Endothelial cell (in vitro differentiated cells): ENCODE data around the gene TMIGD1. TPM values are rescaled to one million over a fixed set of nuclear protein-coding genes. Genes with fewer than 3 reads are reported as not detected.
"Not testable (repeated sequence)": the region's sequence is repeated elsewhere in the genome, so short reads cannot be mapped to it uniquely, and the experiment has no call there.

Source experiments
- DNase-seq: peaks from one replicate; pipeline ENCODE4 v3.0.0; 2021; ENCODE audit warnings: low spot score
- H3K27ac Mint-ChIP-seq: one replicate; pipeline ENCODE4 v1.8.0; 2021; ENCODE audit warnings: mixed read lengths, inconsistent platforms; ENCODE audit not compliant: unreplicated experiment
- H3K27me3 Mint-ChIP-seq: one replicate; pipeline ENCODE4 v1.8.0; 2021; ENCODE audit warnings: mild to moderate bottlenecking, moderate library complexity, mixed read lengths, inconsistent platforms; ENCODE audit not compliant: unreplicated experiment
- H3K36me3 Mint-ChIP-seq: one replicate; pipeline ENCODE4 v1.8.0; 2021; ENCODE audit warnings: mild to moderate bottlenecking, low read depth, mixed read lengths, inconsistent platforms; ENCODE audit not compliant: unreplicated experiment
- H3K4me1 Mint-ChIP-seq: one replicate; pipeline ENCODE4 v1.8.0; 2021; ENCODE audit warnings: mild to moderate bottlenecking, mixed read lengths, inconsistent platforms; ENCODE audit not compliant: unreplicated experiment
- H3K4me3 Mint-ChIP-seq: one replicate; pipeline ENCODE4 v1.8.0; 2021; ENCODE audit warnings: mild to moderate bottlenecking, mixed read lengths, inconsistent platforms; ENCODE audit not compliant: unreplicated experiment
- H3K9me3 Mint-ChIP-seq: one replicate; pipeline ENCODE4 v1.8.0; 2021; ENCODE audit warnings: mixed read lengths, inconsistent platforms; ENCODE audit not compliant: unreplicated experiment
- CTCF ChIP-seq: fragments of 200-600 bp; sonication (generic); IDR thresholded peaks from one replicate; pipeline ENCODE4 v1.5.0; 2021; ENCODE audit warnings: antibody characterized with exemption; ENCODE audit not compliant: unreplicated experiment
- total RNA-seq: library from RNA; stranded (reverse); fragmentation: NEBNext Ultra II Directional; extraction: Animal tissue kit (Norgen Biotek cat#: 25700); gene quantifications from one replicate; pipeline ENCODE4 v1.2.1, GENCODE V29; 2021; ENCODE audit not compliant: unreplicated experiment

Gene TMIGD1
- total RNA-seq, 1 donor from 2014 or later = not detected

GRCh38 chr17:30344283-30345088 lies 10.6 kb upstream of the TMIGD1 start:
- Mint-ChIP-seq H3K4me1 (peaks cover 52% of the 10 kb centered on the region), H3K9me3 (no peaks in the 10 kb centered on the region), H3K27ac (peak overlapping the region; percentile 92), H3K36me3 (no peaks in the 10 kb centered on the region), H3K4me3 (no peak overlapping the region), H3K27me3 (no peaks in the 10 kb centered on the region)
- no peak for TF ChIP-seq CTCF
- DNase-seq = peak; percentile 27

GRCh38 chr17:30343796-30344195 lies 9.9 kb upstream of the TMIGD1 start:
- no peaks in the 10 kb centered on the region for H3K36me3 Mint-ChIP-seq
- no peak overlapping the region for H3K27ac Mint-ChIP-seq
- no peak for TF ChIP-seq CTCF
- H3K4me1 Mint-ChIP-seq = peaks cover 55% of the 10 kb centered on the region
- no peaks in the 10 kb centered on the region for H3K9me3 Mint-ChIP-seq
- H3K27me3 Mint-ChIP-seq = no peaks in the 10 kb centered on the region
- H3K4me3 Mint-ChIP-seq = no peak overlapping the region
- no peak for DNase-seq

GRCh38 chr17:30343244-30343643 lies 9.4 kb upstream of the TMIGD1 start:
- not testable (repeated sequence) for H3K27me3 Mint-ChIP-seq

GRCh38 chr17:30341703-30342249 lies 7.9 kb upstream of the TMIGD1 start:
- no peaks in the 10 kb centered on the region for H3K36me3 Mint-ChIP-seq
- peak overlapping the region; percentile 99 for H3K27ac Mint-ChIP-seq
- H3K4me1 Mint-ChIP-seq = peaks cover 65% of the 10 kb centered on the region
- H3K27me3 Mint-ChIP-seq = no peaks in the 10 kb centered on the region
- no peak for TF ChIP-seq CTCF
- DNase-seq = no peak
- H3K9me3 Mint-ChIP-seq = no peaks in the 10 kb centered on the region
- peak overlapping the region; percentile 1 for H3K4me3 Mint-ChIP-seq

More at GRCh38 chr17:30343244-30343643, 9.4 kb upstream of the TMIGD1 start:
- H3K4me3 Mint-ChIP-seq, H3K27ac Mint-ChIP-seq, H3K36me3 Mint-ChIP-seq, H3K9me3 Mint-ChIP-seq, DNase-seq: not testable (repeated sequence)
- H3K4me1 Mint-ChIP-seq = peaks cover 61% of the 10 kb centered on the region

- no peak for TF ChIP-seq CTCF
- peak overlapping the region; percentile 63 for H3K4me3 Mint-ChIP-seq
- H3K27me3 Mint-ChIP-seq = no peaks in the 10 kb centered on the region
- peak overlapping the region; percentile 99 for H3K27ac Mint-ChIP-seq
- peaks cover 68% of the 10 kb centered on the region for H3K4me1 Mint-ChIP-seq
- no peaks in the 10 kb centered on the region for H3K9me3 Mint-ChIP-seq
- DNase-seq = peak; percentile 17
- H3K36me3 Mint-ChIP-seq = no peaks in the 10 kb centered on the region
Measured at GRCh38 chr17:30340801-30341356, 7.0 kb upstream of the TMIGD1 start.
